Measurements from ENCODE around the gene TMEM115. TPM values are rescaled to one million over a fixed set of nuclear protein-coding genes. Genes with fewer than 3 reads are reported as not detected.
A peak's percentile ranks its signal among the peaks of the same experiment; 100 is the strongest.

Gene TMEM115
- total and polyA plus RNA-seq, 3 donors from 2014 or later, result 37.6 to 72.4 (median 63.2) TPM

DNA sequence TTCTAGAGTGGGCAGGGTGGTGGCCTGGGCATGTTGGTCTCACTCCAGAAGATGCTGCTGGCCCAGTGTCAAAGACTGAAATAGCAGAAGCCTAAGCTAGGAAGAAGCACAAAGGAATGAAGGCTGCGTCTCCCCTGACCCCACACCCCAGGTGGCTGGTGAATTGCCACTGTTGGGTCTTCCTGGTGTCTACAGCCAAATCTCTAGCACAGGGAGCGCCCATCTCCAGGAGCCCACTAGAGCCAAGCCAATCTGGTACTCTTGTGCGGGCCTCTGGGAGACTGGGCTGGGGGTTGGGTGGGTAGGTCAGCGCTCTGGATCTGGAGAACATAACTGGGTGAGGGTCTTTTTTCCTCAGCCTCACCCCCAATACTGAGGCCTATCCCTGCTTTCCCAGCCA, 32.2 kb downstream of the TMEM115 start:
- no peaks in the 10 kb centered on the region for H3K27me3 ChIP-seq
- intact Hi-C loops (cut with DNase I; ENCODE audit: low total_unique reads), result loop anchor here (10.0 kb wide), 1 partner anchor 72 kb away; no protein-coding TSS in a partner anchor
- WGBS, 2 donors, result 34 to 64% methylated on average over 2 to 4 of the region's 4 CpGs
- no peaks in the 10 kb centered on the region for H3K36me3 ChIP-seq (ENCODE audit: low read depth, missing control alignments)
- H3K4me3 ChIP-seq, result peak overlapping the region; percentile 85 to 88
- H3K27ac ChIP-seq, result peak overlapping the region in 1 of 2 donors; percentile 59
- no peak for TF ChIP-seq POLR2A (IDR thresholded peaks at IDR 0.05)
- TF ChIP-seq, protein P1, sequence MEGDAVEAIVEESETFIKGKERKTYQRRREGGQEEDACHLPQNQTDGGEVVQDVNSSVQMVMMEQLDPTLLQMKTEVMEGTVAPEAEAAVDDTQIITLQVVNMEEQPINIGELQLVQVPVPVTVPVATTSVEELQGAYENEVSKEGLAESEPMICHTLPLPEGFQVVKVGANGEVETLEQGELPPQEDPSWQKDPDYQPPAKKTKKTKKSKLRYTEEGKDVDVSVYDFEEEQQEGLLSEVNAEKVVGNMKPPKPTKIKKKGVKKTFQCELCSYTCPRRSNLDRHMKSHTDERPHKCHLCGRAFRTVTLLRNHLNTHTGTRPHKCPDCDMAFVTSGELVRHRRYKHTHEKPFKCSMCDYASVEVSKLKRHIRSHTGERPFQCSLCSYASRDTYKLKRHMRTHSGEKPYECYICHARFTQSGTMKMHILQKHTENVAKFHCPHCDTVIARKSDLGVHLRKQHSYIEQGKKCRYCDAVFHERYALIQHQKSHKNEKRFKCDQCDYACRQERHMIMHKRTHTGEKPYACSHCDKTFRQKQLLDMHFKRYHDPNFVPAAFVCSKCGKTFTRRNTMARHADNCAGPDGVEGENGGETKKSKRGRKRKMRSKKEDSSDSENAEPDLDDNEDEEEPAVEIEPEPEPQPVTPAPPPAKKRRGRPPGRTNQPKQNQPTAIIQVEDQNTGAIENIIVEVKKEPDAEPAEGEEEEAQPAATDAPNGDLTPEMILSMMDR (IDR thresholded peaks at IDR 0.05), result no peak
- H3K9me3 ChIP-seq, result no peaks in the 10 kb centered on the region
- peaks cover 37% of the 10 kb centered on the region for H3K4me1 ChIP-seq
- DNase-seq, result no peak

DNA sequence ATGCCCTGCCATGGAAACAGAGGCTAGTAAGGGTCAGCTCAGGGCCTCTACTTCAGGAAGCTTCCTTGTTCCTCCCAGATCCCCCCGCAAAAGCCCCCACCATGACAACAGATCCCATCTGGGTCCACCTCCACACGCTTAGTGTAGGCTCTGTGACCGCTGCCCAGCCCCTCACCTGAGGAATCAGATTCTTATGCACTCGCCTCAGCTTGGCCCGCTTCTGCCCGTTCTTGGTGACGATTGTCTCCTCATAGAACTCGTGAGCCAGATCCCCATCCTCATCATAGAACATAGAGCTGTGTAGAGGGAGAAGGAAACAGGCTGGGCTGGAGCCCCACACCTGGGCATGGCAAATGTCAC, 33.2 kb downstream of the TMEM115 start:
- Histone ChIP-seq H3K27me3 (no peaks in the 10 kb centered on the region), H3K36me3 (ENCODE audit: low read depth, missing control alignments) (no peaks in the 10 kb centered on the region), H3K4me1 (peaks cover 41% of the 10 kb centered on the region), H3K9me3 (no peaks in the 10 kb centered on the region), H3K27ac (no peak overlapping the region), H3K4me3 (no peak overlapping the region)
- 89 to 90% methylated on average over 8 of the region's 8 CpGs for WGBS, 2 donors
- intact Hi-C loops (cut with DNase I; ENCODE audit: low total_unique reads), result loop anchor here (10.0 kb wide), 1 partner anchor 71 kb away; no protein-coding TSS in a partner anchor
- TF ChIP-seq, protein P1 (IDR thresholded peaks at IDR 0.05), result no peak
- no peak for TF ChIP-seq POLR2A (IDR thresholded peaks at IDR 0.05)
- DNase-seq, result no peak

DNA sequence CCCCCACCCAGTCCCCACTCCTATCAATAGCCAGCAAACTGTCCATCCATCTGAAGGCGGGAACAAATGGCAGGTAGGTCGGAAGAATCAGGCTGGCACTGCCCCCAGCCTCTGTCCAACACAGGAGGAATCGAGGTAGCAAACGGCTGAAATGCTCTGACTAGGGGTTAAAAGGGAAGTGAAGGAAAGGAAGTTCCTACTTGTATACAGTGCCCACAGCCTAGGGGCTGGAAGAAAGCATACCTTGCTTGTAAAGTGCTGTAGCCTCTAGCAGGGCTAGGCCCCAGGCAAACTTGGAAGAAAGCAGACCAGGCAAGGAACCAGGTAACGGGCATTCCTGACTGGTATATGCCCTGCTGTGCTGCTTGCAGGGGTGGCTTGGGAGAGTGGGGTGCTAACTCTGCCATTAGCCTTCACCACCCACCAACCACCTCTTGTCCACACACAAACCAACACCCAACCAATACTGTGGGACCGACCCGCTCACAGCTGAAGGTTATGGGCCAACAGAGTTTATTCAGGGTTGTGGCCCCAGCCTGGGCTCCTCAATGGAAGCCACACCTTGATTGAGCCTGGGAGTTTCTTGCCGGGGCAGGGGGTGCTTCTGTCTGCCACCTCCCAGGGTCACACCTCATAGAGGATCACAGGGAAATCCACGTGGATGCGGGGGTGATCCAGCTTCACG, 33.7 kb downstream of the TMEM115 start:
- Histone ChIP-seq H3K4me1 (peaks cover 41% of the 10 kb centered on the region), H3K27me3 (no peaks in the 10 kb centered on the region), H3K4me3 (no peak overlapping the region), H3K9me3 (no peaks in the 10 kb centered on the region), H3K27ac (peak overlapping the region in 1 of 2 donors; percentile 96), H3K36me3 (ENCODE audit: low read depth, missing control alignments) (no peaks in the 10 kb centered on the region)
- WGBS, 2 donors, result 87 to 94% methylated on average over 10 to 11 of the region's 11 CpGs
- TF ChIP-seq, protein P1 (IDR thresholded peaks at IDR 0.05), result no peak
- TF ChIP-seq POLR2A (IDR thresholded peaks at IDR 0.05), result no peak
- intact Hi-C loops (cut with DNase I; ENCODE audit: low total_unique reads), result loop anchor here (10.0 kb wide), 1 partner anchor 71 kb away; no protein-coding TSS in a partner anchor
- no peak for DNase-seq

DNA sequence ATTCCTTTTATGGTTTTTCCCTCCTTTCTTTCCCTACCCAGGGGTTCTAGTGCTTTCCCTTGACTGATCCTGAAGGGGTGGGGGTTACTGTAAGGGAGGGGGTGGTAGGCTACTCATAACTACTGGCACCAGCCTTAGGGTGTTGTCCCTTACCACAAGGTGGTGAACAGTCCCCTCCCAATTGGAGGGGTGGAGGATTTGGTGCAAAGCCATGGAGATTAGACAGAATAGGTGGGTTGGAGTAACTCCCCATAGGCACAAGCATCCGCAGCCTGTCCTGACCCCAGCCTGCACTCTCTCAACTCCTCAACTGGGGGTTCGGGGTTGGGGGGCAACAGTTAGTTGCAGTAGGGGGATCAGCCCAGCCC, 34.2 kb downstream of the TMEM115 start:
- intact Hi-C loops (cut with DNase I; ENCODE audit: low total_unique reads), result loop anchor here (10.0 kb wide), 1 partner anchor 70 kb away; no protein-coding TSS in a partner anchor
- peak overlapping the region in 1 of 2 donors; percentile 96 for H3K27ac ChIP-seq
- H3K4me1 ChIP-seq, result peaks cover 46% of the 10 kb centered on the region

More for the DNA sequence above, 34.2 kb downstream of the TMEM115 start:
- WGBS, 2 donors, result 87 to 90% methylated on average over 2 of the region's 2 CpGs
- DNase-seq, result no peak
- TF ChIP-seq POLR2A (IDR thresholded peaks at IDR 0.05), result no peak
- TF ChIP-seq, protein P1 (IDR thresholded peaks at IDR 0.05), result no peak
- Histone ChIP-seq H3K36me3 (ENCODE audit: low read depth, missing control alignments) (no peaks in the 10 kb centered on the region), H3K9me3 (no peaks in the 10 kb centered on the region), H3K4me3 (no peak overlapping the region), H3K27me3 (no peaks in the 10 kb centered on the region)
